ENCODE results near the gene CCR9.

CCR9 gene

DNA sequence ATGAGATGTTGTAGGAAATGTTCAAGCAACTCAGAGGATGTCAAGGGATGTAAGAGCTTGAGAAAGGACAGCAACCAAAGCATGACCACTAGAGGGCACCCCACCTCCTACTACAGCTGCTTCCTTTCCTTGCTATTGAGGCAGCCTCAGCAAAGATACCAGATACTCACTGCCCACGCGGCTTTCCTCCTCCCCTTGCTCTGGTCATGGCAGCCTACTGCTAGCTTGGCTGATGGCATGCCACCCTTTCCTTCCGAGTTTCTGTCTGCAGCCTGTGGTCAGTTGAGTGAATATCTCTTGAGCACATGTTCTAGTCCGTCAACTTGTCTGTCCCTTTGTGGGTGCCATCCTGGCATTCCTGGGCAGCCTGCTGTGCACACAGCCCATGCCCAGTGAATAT lies 52.5 kb downstream of the CCR9 start:
- peak in 13 of 14 donors; percentile 25 to 82 (median 68) for DNase-seq

DNA sequence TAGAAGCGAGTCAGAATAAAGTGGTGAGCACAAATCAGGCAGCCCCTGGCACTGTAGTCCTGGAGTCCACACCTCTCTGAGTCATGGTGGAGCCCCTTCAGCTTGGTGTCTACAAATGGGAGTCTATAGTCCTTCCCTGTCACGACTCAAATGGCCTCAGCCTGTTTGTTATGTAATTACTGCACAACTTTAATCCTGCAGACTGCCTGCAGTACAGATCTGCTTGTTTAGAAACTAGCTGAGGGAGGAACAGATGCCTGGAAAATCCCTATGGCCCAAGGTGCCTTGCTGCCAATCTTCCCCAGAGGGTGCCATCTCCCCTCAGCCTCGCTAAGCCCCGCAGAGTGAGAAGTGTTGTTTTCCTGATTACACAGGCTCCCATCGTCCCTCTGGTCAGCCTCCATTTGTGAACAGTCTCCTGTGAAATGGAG lies 53.0 kb downstream of the CCR9 start:
- peak in 3 of 14 donors; percentile 19 to 46 (median 32) for DNase-seq

- peak in 1 of 14 donors; percentile 4 for DNase-seq
Observed at GRCh38 chr3:45940004-45940780, 53.8 kb downstream of the CCR9 start.

- no peak for DNase-seq
Observed at GRCh38 chr3:45940781-45941365, 54.5 kb downstream of the CCR9 start.

DNA sequence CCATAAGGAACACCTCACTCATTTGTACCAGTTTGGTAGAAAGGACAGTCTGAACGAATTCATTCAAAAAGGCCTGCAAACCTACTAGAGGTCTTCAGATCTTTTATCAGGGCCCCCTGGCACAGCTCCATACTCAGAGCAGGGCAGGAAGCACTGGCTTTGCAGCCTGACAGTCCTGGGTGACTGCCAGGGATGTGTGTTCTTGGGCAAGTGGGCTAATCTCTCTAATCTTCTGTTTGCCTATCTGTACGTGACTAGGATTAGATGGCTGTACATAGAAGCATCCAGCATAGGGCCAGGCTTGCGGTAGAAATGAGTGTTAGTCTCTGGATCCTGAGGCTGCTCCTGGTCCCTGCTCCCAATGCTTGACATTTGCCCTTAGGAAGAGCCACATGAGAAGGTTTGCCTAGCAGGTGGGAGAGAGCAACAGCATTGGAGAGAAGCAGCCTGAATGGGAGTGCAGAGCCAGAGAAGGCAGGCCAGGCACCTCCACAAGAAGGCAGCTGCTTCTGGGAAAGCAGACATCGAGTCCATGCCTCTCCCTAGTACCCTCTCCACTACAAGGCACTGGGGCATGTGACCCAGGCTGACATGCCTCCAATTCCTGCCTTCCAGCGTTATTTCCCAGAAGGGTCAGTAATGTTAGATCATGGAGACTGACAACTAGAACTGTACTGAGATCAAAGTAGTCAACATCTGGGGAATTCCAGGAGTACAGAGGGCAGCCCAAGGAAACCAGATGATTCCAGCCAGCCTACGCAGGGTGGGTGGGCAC lies 55.9 kb downstream of the CCR9 start:
- no peak for DNase-seq

GRCh38 chr3:45943207-45943846 lies 57.0 kb downstream of the CCR9 start, which contains the start of gene CXCR6:
CXCR6 (plus strand) TSS chr3:45943464; CDS start chr3:45946482, 3,018 bp downstream.
- no peak for DNase-seq

- no peak for DNase-seq
Observed at GRCh38 chr3:45944830-45945620, 58.7 kb downstream of the CCR9 start.

DNA sequence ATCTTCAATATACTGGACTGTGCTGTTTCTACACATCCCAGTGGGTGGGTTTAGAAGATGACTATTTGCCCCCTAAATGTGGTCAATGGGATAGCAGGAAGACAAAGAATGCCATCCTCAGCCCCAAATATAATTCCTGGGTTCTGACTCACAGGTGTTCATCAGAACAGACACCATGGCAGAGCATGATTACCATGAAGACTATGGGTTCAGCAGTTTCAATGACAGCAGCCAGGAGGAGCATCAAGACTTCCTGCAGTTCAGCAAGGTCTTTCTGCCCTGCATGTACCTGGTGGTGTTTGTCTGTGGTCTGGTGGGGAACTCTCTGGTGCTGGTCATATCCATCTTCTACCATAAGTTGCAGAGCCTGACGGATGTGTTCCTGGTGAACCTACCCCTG lies 60.0 kb downstream of the CCR9 start:
- DNase-seq: no peak

GRCh38 chr3:45946875-45947274 lies 60.5 kb downstream of the CCR9 start:
- DNase-seq: no peak

GRCh38 chr3:45947361-45947760 lies 61.0 kb downstream of the CCR9 start:
- no peak for DNase-seq

DNA sequence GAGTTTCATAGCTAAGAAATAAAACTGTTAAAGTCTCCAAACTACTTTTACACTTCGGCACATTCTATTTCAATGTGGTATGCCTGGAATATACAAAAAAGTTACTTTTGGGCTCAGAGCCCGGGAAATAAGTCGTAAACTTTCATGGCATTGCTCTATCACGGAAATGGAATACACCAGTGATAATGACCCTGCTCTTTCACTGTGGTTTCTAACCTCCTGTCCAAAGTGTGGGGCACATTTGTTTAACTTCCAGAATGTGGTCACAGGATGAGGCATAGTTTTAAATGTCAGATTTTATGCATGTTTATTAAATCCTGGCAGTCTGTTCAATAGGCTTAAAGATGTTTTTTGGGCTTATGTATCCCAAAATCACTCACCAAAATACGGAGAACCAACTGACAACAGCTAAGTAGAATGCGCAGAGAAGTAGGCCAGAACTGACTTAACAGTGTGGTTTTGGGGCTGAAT lies 62.0 kb downstream of the CCR9 start:
- DNase-seq: no peak

DNA sequence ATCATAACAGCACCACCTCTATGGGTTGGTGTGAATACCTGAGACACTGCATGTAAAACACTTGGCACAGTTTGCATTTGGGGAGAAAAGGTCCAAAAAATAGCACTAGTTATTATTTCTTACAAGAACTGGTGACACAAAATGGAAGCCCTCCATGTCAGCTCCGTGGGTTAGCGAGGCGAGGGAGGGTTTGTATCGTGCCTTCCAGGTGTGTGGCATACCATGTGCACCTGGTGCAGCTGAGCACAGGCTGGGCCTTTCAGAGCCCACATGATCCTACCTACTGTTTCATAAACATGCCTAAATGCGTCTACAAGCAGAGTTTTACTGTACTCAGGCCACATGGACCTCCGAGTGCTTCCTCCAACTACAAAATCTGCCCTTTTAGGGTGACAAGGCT lies 62.5 kb downstream of the CCR9 start:
- no peak for DNase-seq

DNA sequence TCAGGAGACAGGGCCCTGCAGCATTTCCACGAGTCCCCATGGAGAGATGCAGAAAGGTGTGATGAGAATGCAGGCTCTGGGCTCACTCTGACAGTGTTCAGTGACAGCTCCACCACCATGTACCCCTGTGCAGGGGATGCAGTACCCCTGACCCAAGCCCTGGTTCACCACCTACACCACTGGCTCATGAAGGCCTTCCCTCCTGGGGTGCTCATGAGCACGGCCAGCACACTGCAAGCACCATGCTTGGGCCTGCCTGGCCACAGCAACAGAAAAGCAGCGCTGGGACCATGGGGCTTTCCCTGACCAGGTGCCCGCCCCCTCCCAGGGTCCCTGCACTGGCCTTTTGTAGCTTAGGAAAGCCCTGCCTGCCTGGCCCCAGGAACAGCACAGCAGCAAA lies 63.1 kb downstream of the CCR9 start:
- no peak for DNase-seq

DNA sequence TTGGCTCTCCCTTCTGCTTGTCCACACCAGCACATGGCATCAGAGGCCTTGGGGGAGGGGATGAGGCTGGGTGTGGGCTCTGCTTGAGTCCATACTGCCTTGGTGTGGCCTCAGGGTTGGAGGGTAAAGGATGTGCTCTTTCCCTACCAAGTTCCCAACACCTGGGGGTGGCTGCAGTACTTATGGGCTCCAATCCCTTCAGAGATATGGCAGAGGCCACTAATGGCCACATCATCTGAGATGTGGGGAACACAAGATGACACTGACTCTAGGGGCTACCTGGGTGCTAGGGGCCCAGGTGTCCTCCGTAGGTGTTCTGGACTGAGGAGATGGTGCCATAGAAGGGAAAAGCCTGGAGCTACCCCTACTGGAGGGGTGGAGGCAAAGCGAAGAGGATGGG lies 63.8 kb downstream of the CCR9 start:
- no peak for DNase-seq

GRCh38 chr3:45950686-45951600 lies 64.6 kb downstream of the CCR9 start:
- no peak for DNase-seq

DNA sequence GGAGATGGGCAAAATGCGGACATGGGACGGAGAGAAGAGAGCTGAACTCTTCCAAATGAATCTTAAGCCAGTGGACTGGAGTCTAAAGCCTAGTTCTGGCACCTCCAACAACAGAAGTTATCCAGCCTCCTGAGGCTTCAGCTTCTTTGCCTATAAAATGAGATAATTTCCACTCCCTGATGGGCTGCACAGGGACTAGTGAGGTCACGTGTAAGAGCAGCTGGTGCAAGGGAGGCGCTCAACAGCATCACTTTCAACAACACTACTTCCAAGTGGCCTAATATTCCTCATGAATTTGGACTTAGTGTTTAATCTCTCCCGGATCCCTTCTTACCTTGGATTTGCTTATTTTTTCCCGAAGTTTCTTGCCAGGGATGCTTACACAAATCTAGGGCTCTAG lies 65.6 kb downstream of the CCR9 start:
- no peak for DNase-seq

- DNase-seq: no peak
Observed at GRCh38 chr3:45952456-45952855, 66.1 kb downstream of the CCR9 start.

Data from C1 segment of cervical spinal cord (tissue), 14 donors.